Mucosa of descending colon (tissue), 3 donors: ENCODE results near the gene FREM1. TPM values are rescaled to one million over a fixed set of nuclear protein-coding genes. Genes with fewer than 3 reads are reported as not detected.

Source experiments
- ATAC-seq: fragments of 200-7000 bp; cut with Tn5 transposase; one replicate; pipeline ENCODE4 v1.9.1; 2020; ENCODE audit warnings: mild to moderate bottlenecking, moderate library complexity
- DNase-seq, 3 donors: peaks; one replicate each; pipeline ENCODE4 v3.0.0-alpha.2; 2020
- H3K36me3 ChIP-seq: fragments of 200-600 bp; one replicate; pipeline ENCODE4 v1.8.0; 2021; ENCODE audit warnings: low read depth, mild to moderate bottlenecking
- H3K4me1 ChIP-seq: fragments of 200-600 bp; one replicate; pipeline ENCODE4 v1.8.0; 2021; ENCODE audit warnings: low read depth, mild to moderate bottlenecking
- H3K4me3 ChIP-seq: fragments of 200-600 bp; one replicate; pipeline ENCODE4 v1.8.0; 2021; ENCODE audit warnings: mild to moderate bottlenecking
- H3K9me3 ChIP-seq: fragments of 200-600 bp; one replicate; pipeline ENCODE4 v1.8.0; 2021; ENCODE audit warnings: mild to moderate bottlenecking
- CTCF ChIP-seq: fragments of 200-600 bp; IDR thresholded peaks from one replicate; pipeline ENCODE4 v1.8.0; 2022; ENCODE audit warnings: antibody characterized with exemption, mild to moderate bottlenecking
- intact Hi-C, 2 donors: fragments of 100-400 bp; cut with DNase I in 1 of 2; cut with micrococcal nuclease in 1 of 2; formaldehyde crosslinking; loops; one replicate each; pipeline versions ENCODE4 v1.11.0 to v1.11.1; 2022; cut with DNase I, micrococcal nuclease
- long read RNA-seq, 2 donors: library from polyadenylated mRNA; unstranded; transcript quantifications; one replicate each; pipeline ENCODE4 v2.0.0, GENCODE V29; 2019 to 2021
- total RNA-seq, 3 donors: library from RNA; stranded (reverse); fragmentation: NEBNext Ultra II Directional in 2 of 3; extraction: Animal tissue kit (Norgen Biotek cat#: 25700) in 2 of 3; gene quantifications; one replicate each; pipeline versions ENCODE4 v1.2.1 to v1.2.4, GENCODE V29; 2021 to 2023
- donor health status: DM: no; HTN: no; CAD: no; lungs with moderate emphysema.
- donor health status: DM: no; HTN: no; CAD: no.
- donor health status: DM: no; HTN: yes; CAD: no.

FREM1 gene
- 10 to 100 TPM in 1 of 3 donors, 1 to 10 TPM in 2; 1.4 to 21.2 (median 1.4) TPM for total RNA-seq
- long read RNA-seq, donor 1, partial matches to known transcripts = 1 of 5 reads
- long read RNA-seq, donor 1, other reads (novel, unspliced or antisense) = 4 of 5 reads
- long read RNA-seq, donor 2 = 0 reads

GRCh38 chr9:14909961-14910805 lies at the start of gene FREM1:
Gene FREM1 (minus strand): TSS chr9:14910428. CDS start chr9:14868977, 41,451 bp downstream.
- Histone ChIP-seq H3K9me3 (no peaks in the 10 kb centered on the region), H3K36me3 (no peaks in the 10 kb centered on the region), H3K4me1 (peaks cover 7% of the 10 kb centered on the region), H3K4me3 (no peak within 1 kb of the TSS)
- no peak for TF ChIP-seq CTCF
- ATAC-seq = peak; percentile 68
- intact Hi-C loops = no loop called here
- DNase-seq = peak in 1 of 3 donors; percentile 48

- ATAC-seq (no peak), DNase-seq (no peak)
- Histone ChIP-seq H3K9me3 (no peaks in the 10 kb centered on the region), H3K4me3 (no peak overlapping the region), H3K36me3 (no peaks in the 10 kb centered on the region), H3K4me1 (no peaks in the 10 kb centered on the region)
- intact Hi-C loops = no loop called here
- TF ChIP-seq CTCF = no peak
Measured at GRCh38 chr9:14958989-14959388, 48.8 kb upstream of the FREM1 start.

GRCh38 chr9:14957109-14957508 lies 46.9 kb upstream of the FREM1 start:
- no peaks in the 10 kb centered on the region for H3K9me3 ChIP-seq
- H3K4me1 ChIP-seq = no peaks in the 10 kb centered on the region
- ATAC-seq (no peak), DNase-seq (no peak)
- no peak for TF ChIP-seq CTCF
- H3K4me3 ChIP-seq = no peak overlapping the region
- no peaks in the 10 kb centered on the region for H3K36me3 ChIP-seq
- intact Hi-C loops = no loop called here

- DNase-seq (no peak), ATAC-seq (no peak)
- Histone ChIP-seq H3K36me3 (no peaks in the 10 kb centered on the region), H3K4me3 (no peak overlapping the region), H3K9me3 (no peaks in the 10 kb centered on the region), H3K4me1 (no peaks in the 10 kb centered on the region)
- intact Hi-C loops = no loop called here
- TF ChIP-seq CTCF = no peak
Measured at GRCh38 chr9:14956208-14956607, 46.0 kb upstream of the FREM1 start.

GRCh38 chr9:14945351-14945750 lies 35.1 kb upstream of the FREM1 start:
- intact Hi-C loops = no loop called here
- ATAC-seq (no peak), DNase-seq (no peak)
- Histone ChIP-seq H3K36me3 (no peaks in the 10 kb centered on the region), H3K9me3 (no peaks in the 10 kb centered on the region), H3K4me3 (no peak overlapping the region), H3K4me1 (no peaks in the 10 kb centered on the region)
- no peak for TF ChIP-seq CTCF
